Vagina (tissue), 2 donors: ENCODE measurements around the gene DPM3. TPM values are rescaled to one million over a fixed set of nuclear protein-coding genes. Genes with fewer than 3 reads are reported as not detected.

Experiments used
- DNase-seq, 2 donors: peaks; one replicate each; pipeline ENCODE4 v3.0.0-alpha.2; 2017; ENCODE audit errors: extremely low spot score in 2 of 2
- H3K27ac ChIP-seq: fragments of 200-600 bp; sonication (generic); one replicate; pipeline ENCODE4 v1.5.1; 2019
- H3K27me3 ChIP-seq: fragments of 200-600 bp; sonication (generic); one replicate; pipeline ENCODE4 v1.5.1; 2019
- H3K36me3 ChIP-seq, 2 donors: fragments of 200-600 bp; sonication (generic); one replicate each; pipeline ENCODE4 v1.5.1; 2017 to 2019
- H3K4me1 ChIP-seq: fragments of 200-600 bp; sonication (generic); one replicate; pipeline ENCODE4 v1.5.1; 2019
- H3K4me3 ChIP-seq, 2 donors: fragments of 200-600 bp; sonication (generic); 1 replicate in 1 of 2; 2 replicates in 1 of 2; pipeline ENCODE4 v1.5.1; 2016 to 2019
- H3K9me3 ChIP-seq: fragments of 200-600 bp; sonication (generic); one replicate; pipeline ENCODE4 v1.5.1; 2019
- CTCF ChIP-seq, 3 experiments: fragments of 450-650 bp in 2 of 3; fragments of 200-600 bp in 1 of 3; sonication (generic) in 1 of 3; IDR thresholded peaks; one replicate each; pipeline ENCODE4 v1.5.1; 2017 to 2019; ENCODE audit warnings: antibody characterized with exemption in 3 of 3, mild to moderate bottlenecking in 2 of 3, moderate library complexity in 2 of 3
- POLR2A ChIP-seq, 2 donors: fragments of 450-650 bp; IDR thresholded peaks; one replicate each; pipeline ENCODE4 v1.6.1; 2017; ENCODE audit warnings: antibody characterized with exemption in 2 of 2, mild to moderate bottlenecking in 2 of 2, moderate library complexity in 2 of 2
- POLR2AphosphoS5 ChIP-seq, 2 donors: sonication (generic); formaldehyde crosslinking; IDR thresholded peaks; one replicate each; pipeline ENCODE4 v1.9.0; 2017; ENCODE audit warnings: antibody characterized with exemption in 2 of 2, mild to moderate bottlenecking in 2 of 2, low read depth in 1 of 2; ENCODE audit not compliant: insufficient read depth in 1 of 2
- intact Hi-C: fragments of 100-400 bp; cut with DNase I; formaldehyde crosslinking; loops from one replicate; pipeline ENCODE4 v1.15.1; 2023
- total RNA-seq: library from RNA; depleted of rRNA; stranded (reverse); fragments of >200 nt; gene quantifications from one replicate; pipeline ENCODE4 v1.2.3, GENCODE V29; 2016

Gene DPM3
- total RNA-seq, 1 donor from 2014 or later = 114 TPM

GRCh38 chr1:155175927-155176371, 35.6 kb upstream of the DPM3 start:
- DNase-seq = peak; percentile 43 to 84
- H3K9me3 ChIP-seq = no peaks in the 10 kb centered on the region
- H3K27me3 ChIP-seq = no peaks in the 10 kb centered on the region
- TF ChIP-seq POLR2A (IDR thresholded peaks at IDR 0.05) = no peak
- TF ChIP-seq CTCF (IDR thresholded peaks at IDR 0.05) = no peak
- no peak for TF ChIP-seq POLR2AphosphoS5 (IDR thresholded peaks at IDR 0.05; ENCODE audit: insufficient read depth in 1 of 2, low read depth in 1 of 2)
- peaks cover 38% of the 10 kb centered on the region for H3K4me1 ChIP-seq
- intact Hi-C loops = loop anchor here (5.0 kb wide), 1 partner anchor 51 kb away; no protein-coding TSS in a partner anchor
- H3K36me3 ChIP-seq = no peaks in the 10 kb centered on the region
- no peak overlapping the region for H3K4me3 ChIP-seq
- no peak overlapping the region for H3K27ac ChIP-seq

- peak; percentile 40 to 85 for DNase-seq
Measured at GRCh38 chr1:155175281-155175926, 35.1 kb upstream of the DPM3 start.

GRCh38 chr1:155174324-155175280, 34.3 kb upstream of the DPM3 start:
- DNase-seq = peak; percentile 84 to 91
- peaks cover 38% of the 10 kb centered on the region for H3K4me1 ChIP-seq
- H3K36me3 ChIP-seq = peaks cover 0 to 3% of the 10 kb centered on the region in 2 donors
- peak overlapping the region; percentile 88 to 90 for H3K4me3 ChIP-seq
- H3K9me3 ChIP-seq = no peaks in the 10 kb centered on the region
- intact Hi-C loops = loop anchor here (5.0 kb wide), 1 partner anchor 53 kb away; no protein-coding TSS in a partner anchor
- H3K27me3 ChIP-seq = no peaks in the 10 kb centered on the region
- H3K27ac ChIP-seq = peak overlapping the region; percentile 3
- TF ChIP-seq CTCF (IDR thresholded peaks at IDR 0.05) (no peak), POLR2AphosphoS5 (IDR thresholded peaks at IDR 0.05; ENCODE audit: insufficient read depth in 1 of 2, low read depth in 1 of 2) (no peak), POLR2A (IDR thresholded peaks at IDR 0.05) (no peak)

More at GRCh38 chr1:155175281-155175926, 35.1 kb upstream of the DPM3 start:
- intact Hi-C loops = loop anchor here (5.0 kb wide), 1 partner anchor 52 kb away; no protein-coding TSS in a partner anchor
- no peaks in the 10 kb centered on the region for H3K36me3 ChIP-seq
- no peak overlapping the region for H3K27ac ChIP-seq
- H3K9me3 ChIP-seq = no peaks in the 10 kb centered on the region
- no peak overlapping the region for H3K4me3 ChIP-seq
- H3K27me3 ChIP-seq = no peaks in the 10 kb centered on the region
- TF ChIP-seq POLR2AphosphoS5 (IDR thresholded peaks at IDR 0.05; ENCODE audit: insufficient read depth in 1 of 2, low read depth in 1 of 2) (no peak), CTCF (IDR thresholded peaks at IDR 0.05) (no peak), POLR2A (IDR thresholded peaks at IDR 0.05) (no peak)
- peaks cover 38% of the 10 kb centered on the region for H3K4me1 ChIP-seq

DNA sequence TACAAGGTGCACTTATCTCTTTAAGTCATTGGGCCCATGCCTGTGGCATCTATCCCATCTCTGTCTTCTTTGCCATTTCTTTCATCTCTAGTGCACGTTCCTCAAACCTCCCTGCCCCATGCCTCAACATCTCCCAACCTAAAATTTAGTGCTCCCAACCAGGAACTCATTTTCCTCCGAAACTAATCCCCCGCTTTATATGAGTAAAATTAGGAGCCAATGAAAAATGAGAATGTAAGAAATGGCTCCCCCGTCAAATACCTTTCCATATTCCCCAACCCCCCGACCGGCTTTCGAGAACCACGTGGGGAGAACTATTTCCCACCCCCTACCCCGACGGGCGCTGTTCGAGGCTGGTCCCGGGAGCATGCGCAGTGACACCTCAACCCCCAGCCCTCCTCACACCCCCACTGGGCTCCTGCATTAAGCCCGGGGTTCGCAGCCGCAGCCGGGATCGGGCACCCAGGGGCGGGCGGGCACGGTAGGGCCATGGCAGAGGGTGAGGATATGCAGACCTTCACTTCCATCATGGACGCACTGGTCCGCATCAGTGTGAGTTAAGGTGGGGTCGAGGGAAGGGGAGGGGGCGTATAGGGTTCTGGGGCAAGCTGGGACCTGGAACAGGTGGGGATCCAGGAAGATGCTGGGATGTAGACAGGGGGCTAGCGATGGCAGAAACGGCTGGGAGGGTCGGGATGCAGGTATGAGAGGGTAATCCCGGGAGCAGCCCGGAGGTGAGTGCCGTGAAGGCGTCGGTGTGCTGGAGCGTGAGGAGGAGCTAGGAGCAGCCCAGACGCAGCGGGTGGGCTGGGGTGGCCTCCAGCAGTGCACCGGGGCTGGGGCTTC, 33.4 kb upstream of the DPM3 start, which contains the start of gene TRIM46:
Gene TRIM46 (plus strand): TSS at position 372 of the 846 bp plus-strand sequence. CDS start 118 bp downstream, at position 490.
- intact Hi-C loops = no loop called here
- peak within 1 kb of the TSS; percentile 88 to 90 for H3K4me3 ChIP-seq
- H3K36me3 ChIP-seq = peaks cover 0 to 12% of the 10 kb centered on the region in 2 donors
- peaks cover 38% of the 10 kb centered on the region for H3K4me1 ChIP-seq
- peak within 1 kb of the TSS; percentile 94 for H3K27ac ChIP-seq
- H3K9me3 ChIP-seq = no peaks in the 10 kb centered on the region
- DNase-seq = peak; percentile 85 to 91
- H3K27me3 ChIP-seq = no peaks in the 10 kb centered on the region
- TF ChIP-seq POLR2AphosphoS5 (IDR thresholded peaks at IDR 0.05; ENCODE audit: insufficient read depth in 1 of 2, low read depth in 1 of 2) (no peak), POLR2A (IDR thresholded peaks at IDR 0.05) (no peak), CTCF (IDR thresholded peaks at IDR 0.05) (no peak)
